Liver (tissue), 9 donors: ENCODE data around the gene FAM13C. TPM values are rescaled to one million over a fixed set of nuclear protein-coding genes. Genes with fewer than 3 reads are reported as not detected.

Experiments used
- DNase-seq: peaks from one replicate; pipeline ENCODE4 v3.0.0-alpha.2; 2017; ENCODE audit warnings: low spot score
- H3K27ac ChIP-seq, 2 donors: one replicate each; pipeline ENCODE4 v1.7.0; 2013; ENCODE audit warnings: inconsistent platforms in 2 of 2, low read length in 2 of 2, control low read depth in 1 of 2, low read depth in 1 of 2, mild to moderate bottlenecking in 1 of 2
- H3K27me3 ChIP-seq, 4 donors: one replicate each; pipeline versions ENCODE4 v1.6.1 to v1.7.0; 2013; ENCODE audit warnings: low read length in 3 of 4, inconsistent platforms in 1 of 4, mild to moderate bottlenecking in 1 of 4, moderate library complexity in 1 of 4; ENCODE audit not compliant: control insufficient read depth in 4 of 4, insufficient read depth in 4 of 4
- H3K36me3 ChIP-seq, 4 donors: one replicate each; pipeline versions ENCODE4 v1.6.1 to v1.7.0; 2013; ENCODE audit warnings: low read length in 3 of 4, mild to moderate bottlenecking in 3 of 4, low read depth in 1 of 4, moderate library complexity in 1 of 4; ENCODE audit not compliant: control insufficient read depth in 4 of 4, insufficient read depth in 3 of 4
- H3K4me1 ChIP-seq, 4 donors: one replicate each; pipeline versions ENCODE4 v1.6.1 to v1.7.0; 2013; ENCODE audit warnings: low read length in 3 of 4, mild to moderate bottlenecking in 3 of 4, moderate library complexity in 1 of 4; ENCODE audit not compliant: control insufficient read depth in 4 of 4, insufficient read depth in 4 of 4
- H3K4me3 ChIP-seq, 3 donors: one replicate each; pipeline versions ENCODE4 v1.6.1 to v1.7.0; 2013; ENCODE audit warnings: low read length in 3 of 3, control low read depth in 1 of 3, low read depth in 1 of 3, mild to moderate bottlenecking in 1 of 3
- H3K9ac ChIP-seq, 2 donors: one replicate each; pipeline ENCODE4 v1.7.0; 2013; ENCODE audit warnings: low read length in 2 of 2, mild to moderate bottlenecking in 2 of 2, moderate library complexity in 2 of 2, control low read depth in 1 of 2, low read depth in 1 of 2
- H3K9me3 ChIP-seq, 4 donors: one replicate each; pipeline versions ENCODE4 v1.6.1 to v1.7.0; 2013; ENCODE audit warnings: low read length in 3 of 4; ENCODE audit not compliant: control insufficient read depth in 4 of 4
- ATF3 ChIP-seq: IDR thresholded peaks from 2 replicates; pipeline ENCODE4 v1.6.1; 2016; ENCODE audit warnings: antibody characterized with exemption
- CTCF ChIP-seq: fragments of 150-350 bp; IDR thresholded peaks from 2 replicates; pipeline ENCODE4 v1.5.1; 2017; ENCODE audit warnings: improper control_type of control experiment, low read depth, low read length; ENCODE audit not compliant: missing input control
- EGR1 ChIP-seq, 2 donors: IDR thresholded peaks; 2 replicates each; pipeline ENCODE4 v1.6.1; 2016 to 2018; ENCODE audit warnings: antibody characterized with exemption in 2 of 2, low read depth in 2 of 2
- FOXA1 ChIP-seq: IDR thresholded peaks from 2 replicates; pipeline ENCODE4 v1.6.1; 2016; ENCODE audit warnings: antibody characterized with exemption
- FOXA2 ChIP-seq: IDR thresholded peaks from 2 replicates; pipeline ENCODE4 v1.6.1; 2016; ENCODE audit warnings: antibody characterized with exemption
- GABPA ChIP-seq, 2 donors: IDR thresholded peaks in 1 of 2; conservative IDR thresholded peaks in 1 of 2; 2 replicates each; pipeline ENCODE4 v1.6.1; 2016; ENCODE audit warnings: antibody characterized with exemption in 2 of 2, mild to moderate bottlenecking in 1 of 2, moderate library complexity in 1 of 2
- HNF4A ChIP-seq, 2 donors: conservative IDR thresholded peaks; 2 replicates each; pipeline ENCODE4 v1.6.1; 2016; ENCODE audit warnings: antibody characterized with exemption in 2 of 2, mild to moderate bottlenecking in 2 of 2
- HNF4G ChIP-seq: IDR thresholded peaks from 2 replicates; pipeline ENCODE4 v1.6.1; 2016; ENCODE audit warnings: antibody characterized with exemption
- JUND ChIP-seq, 2 donors: IDR thresholded peaks; 2 replicates each; pipeline ENCODE4 v1.6.1; 2016; ENCODE audit warnings: antibody characterized with exemption in 2 of 2
- MAX ChIP-seq: IDR thresholded peaks from 2 replicates; pipeline ENCODE4 v1.6.1; 2016; ENCODE audit warnings: antibody characterized with exemption
- NR2F2 ChIP-seq: IDR thresholded peaks from 2 replicates; pipeline ENCODE4 v1.6.1; 2016; ENCODE audit warnings: antibody characterized with exemption
- RAD21 ChIP-seq, 2 donors: IDR thresholded peaks; 2 replicates each; pipeline ENCODE4 v1.6.1; 2016; ENCODE audit warnings: antibody characterized with exemption in 2 of 2, mild to moderate bottlenecking in 2 of 2
- REST ChIP-seq: IDR thresholded peaks from 2 replicates; pipeline ENCODE4 v1.6.1; 2016; ENCODE audit warnings: antibody characterized with exemption, mild to moderate bottlenecking
- RXRA ChIP-seq, 2 donors: IDR thresholded peaks; 2 replicates each; pipeline ENCODE4 v1.6.1; 2017 to 2018; ENCODE audit warnings: antibody characterized with exemption in 2 of 2, mild to moderate bottlenecking in 1 of 2
- SP1 ChIP-seq: IDR thresholded peaks from 2 replicates; pipeline ENCODE4 v1.6.1; 2018; ENCODE audit warnings: antibody characterized with exemption, mild to moderate bottlenecking
- TAF1 ChIP-seq: conservative IDR thresholded peaks from 2 replicates; pipeline ENCODE4 v1.6.1; 2016; ENCODE audit warnings: antibody characterized with exemption, mild to moderate bottlenecking
- YY1 ChIP-seq: IDR thresholded peaks from 2 replicates; pipeline ENCODE4 v1.6.1; 2016; ENCODE audit warnings: antibody characterized with exemption, mild to moderate bottlenecking
- ZBTB33 ChIP-seq: IDR thresholded peaks from 2 replicates; pipeline ENCODE4 v1.6.1; 2016; ENCODE audit warnings: antibody characterized with exemption
- WGBS: extraction: QIAGEN DNeasy Blood & Tissue Kit; methylation state at CpG from one replicate; pipeline ENCODE4 v1.1.7; 2013; 5-methylcytosine and 5-hydroxymethylcytosine counted together
- polyA plus RNA-seq, 2 donors: library from polyadenylated mRNA; stranded (reverse) in 1 of 2; unstranded in 1 of 2; fragments of 200-250 nt in 1 of 2; fragments of >200 nt in 1 of 2; fragmentation: Nextera tagmentation in 1 of 2; extraction: Ambion mirVana in 1 of 2; gene quantifications; one replicate each; pipeline versions ENCODE4 v1.2.1 to v1.2.3, GENCODE V29; 2013 to 2015
- total RNA-seq, 2 donors: library from RNA; depleted of rRNA; stranded (reverse); fragments of >200 nt; gene quantifications; one replicate each; pipeline ENCODE4 v1.2.3, GENCODE V29; 2014
- donor health status: healthy.
- donor health status: healthy.
- donor health status: healthy.
- donor health status: healthy.
- donor health status: healthy.

FAM13C gene
- total and polyA plus RNA-seq, 4 donors = 0.87 to 2.4 (median 2.1) TPM

- WGBS = 89% methylated on average over 4 of the region's 4 CpGs
- no peaks in the 10 kb centered on the region for H3K27me3 ChIP-seq
- no peak overlapping the region for H3K4me3 ChIP-seq
- no peaks in the 10 kb centered on the region for H3K36me3 ChIP-seq
- H3K27ac ChIP-seq = no peak overlapping the region
- no peak overlapping the region for H3K9ac ChIP-seq
- no peak for DNase-seq
- TF ChIP-seq EGR1 (IDR thresholded peaks at IDR 0.05; ENCODE audit: low read depth in 2 of 2) (no peak), SP1 (no peak), JUND (IDR thresholded peaks at IDR 0.05) (no peak), REST (no peak), GABPA (IDR thresholded peaks at IDR 0.05 in 1 of 2, conservative IDR thresholded peaks at IDR 0.05 in 1 of 2) (no peak), RXRA (IDR thresholded peaks at IDR 0.05) (no peak), ZBTB33 (no peak), HNF4G (no peak), MAX (no peak), ATF3 (no peak), RAD21 (IDR thresholded peaks at IDR 0.05) (no peak), HNF4A (conservative IDR thresholded peaks at IDR 0.05) (no peak), NR2F2 (no peak), CTCF (no peak), FOXA1 (no peak), TAF1 (no peak), FOXA2 (no peak), YY1 (no peak)
- H3K4me1 ChIP-seq = no peaks in the 10 kb centered on the region
- no peaks in the 10 kb centered on the region for H3K9me3 ChIP-seq
Observed at GRCh38 chr10:59236064-59236697, 126.2 kb downstream of the FAM13C start.
